WI38 (cell line): ENCODE data around the gene IPO11.

Source experiments
- H3K4me3 ChIP-seq: 2 replicates; pipeline ENCODE4 v1.5.1; 2011; ENCODE audit warnings: low read depth, mild to moderate bottlenecking, control low read depth, low read length
- TF ChIP-seq, protein P1 (sequence below): IDR thresholded peaks from 2 replicates; pipeline ENCODE4 v1.5.1; 2012; ENCODE audit warnings: low read depth, mild to moderate bottlenecking, control low read depth, low read length

IPO11 gene

DNA sequence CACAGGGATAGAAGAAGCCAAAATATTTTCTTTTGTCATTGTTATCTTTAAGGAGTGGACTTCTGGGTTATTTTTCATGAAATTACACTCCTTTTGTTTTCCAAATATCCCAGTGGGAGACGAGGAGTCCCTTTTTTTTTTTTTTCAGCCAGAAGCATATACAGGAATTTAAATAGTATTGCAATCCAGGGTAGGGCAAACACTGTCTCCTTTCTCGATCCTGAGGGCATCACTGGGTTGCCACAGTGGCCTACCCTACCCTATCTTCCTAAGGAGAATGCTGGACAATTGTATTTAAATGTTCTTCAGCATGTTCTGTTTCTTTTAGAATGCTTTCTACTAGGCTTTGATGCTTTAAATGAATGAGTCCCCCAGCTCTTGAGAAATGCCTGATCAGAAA lies 214.0 kb downstream of the IPO11 start:
- TF ChIP-seq, protein P1, sequence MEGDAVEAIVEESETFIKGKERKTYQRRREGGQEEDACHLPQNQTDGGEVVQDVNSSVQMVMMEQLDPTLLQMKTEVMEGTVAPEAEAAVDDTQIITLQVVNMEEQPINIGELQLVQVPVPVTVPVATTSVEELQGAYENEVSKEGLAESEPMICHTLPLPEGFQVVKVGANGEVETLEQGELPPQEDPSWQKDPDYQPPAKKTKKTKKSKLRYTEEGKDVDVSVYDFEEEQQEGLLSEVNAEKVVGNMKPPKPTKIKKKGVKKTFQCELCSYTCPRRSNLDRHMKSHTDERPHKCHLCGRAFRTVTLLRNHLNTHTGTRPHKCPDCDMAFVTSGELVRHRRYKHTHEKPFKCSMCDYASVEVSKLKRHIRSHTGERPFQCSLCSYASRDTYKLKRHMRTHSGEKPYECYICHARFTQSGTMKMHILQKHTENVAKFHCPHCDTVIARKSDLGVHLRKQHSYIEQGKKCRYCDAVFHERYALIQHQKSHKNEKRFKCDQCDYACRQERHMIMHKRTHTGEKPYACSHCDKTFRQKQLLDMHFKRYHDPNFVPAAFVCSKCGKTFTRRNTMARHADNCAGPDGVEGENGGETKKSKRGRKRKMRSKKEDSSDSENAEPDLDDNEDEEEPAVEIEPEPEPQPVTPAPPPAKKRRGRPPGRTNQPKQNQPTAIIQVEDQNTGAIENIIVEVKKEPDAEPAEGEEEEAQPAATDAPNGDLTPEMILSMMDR = no peak
- no peak overlapping the region for H3K4me3 ChIP-seq

DNA sequence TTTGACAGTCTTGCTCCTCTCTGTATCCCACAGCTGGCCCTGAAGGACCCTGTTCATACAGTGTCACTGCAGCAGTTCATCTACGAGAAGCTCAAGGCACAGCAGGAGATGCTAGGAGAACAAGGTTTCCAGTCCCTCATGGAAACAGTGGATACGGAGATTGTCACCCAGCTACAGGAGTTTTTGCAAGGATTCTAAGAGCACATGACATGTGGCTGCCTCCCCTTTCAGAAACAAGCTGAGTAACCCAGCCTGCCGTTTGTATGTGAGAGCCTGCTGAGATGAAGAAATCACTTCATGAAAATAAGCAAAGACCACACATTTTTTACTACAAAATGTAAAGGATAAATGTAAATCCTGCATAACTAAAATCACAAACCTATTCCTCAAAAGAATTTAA lies 214.6 kb downstream of the IPO11 start:
- no peak overlapping the region for H3K4me3 ChIP-seq
- TF ChIP-seq, protein P1 = no peak

DNA sequence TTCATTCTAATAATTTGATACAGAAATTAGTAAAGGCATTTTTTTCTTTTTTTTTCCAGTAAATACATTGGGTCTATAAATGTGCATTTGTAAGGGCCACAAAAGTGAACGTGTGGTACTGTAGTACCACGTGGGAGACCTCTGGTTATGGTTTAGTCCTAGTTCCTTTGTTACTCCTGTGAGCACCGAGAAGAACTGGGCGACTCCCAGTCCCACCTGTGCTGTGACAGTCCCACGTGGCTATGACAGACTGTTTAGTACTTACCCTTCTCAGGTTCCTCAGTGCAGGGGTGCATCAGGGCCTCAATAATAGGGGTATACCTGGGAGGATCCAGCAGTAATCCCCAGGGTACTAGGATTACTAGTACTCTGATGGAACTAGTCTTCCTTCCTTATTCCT lies 215.3 kb downstream of the IPO11 start:
- TF ChIP-seq, protein P1 = no peak

DNA sequence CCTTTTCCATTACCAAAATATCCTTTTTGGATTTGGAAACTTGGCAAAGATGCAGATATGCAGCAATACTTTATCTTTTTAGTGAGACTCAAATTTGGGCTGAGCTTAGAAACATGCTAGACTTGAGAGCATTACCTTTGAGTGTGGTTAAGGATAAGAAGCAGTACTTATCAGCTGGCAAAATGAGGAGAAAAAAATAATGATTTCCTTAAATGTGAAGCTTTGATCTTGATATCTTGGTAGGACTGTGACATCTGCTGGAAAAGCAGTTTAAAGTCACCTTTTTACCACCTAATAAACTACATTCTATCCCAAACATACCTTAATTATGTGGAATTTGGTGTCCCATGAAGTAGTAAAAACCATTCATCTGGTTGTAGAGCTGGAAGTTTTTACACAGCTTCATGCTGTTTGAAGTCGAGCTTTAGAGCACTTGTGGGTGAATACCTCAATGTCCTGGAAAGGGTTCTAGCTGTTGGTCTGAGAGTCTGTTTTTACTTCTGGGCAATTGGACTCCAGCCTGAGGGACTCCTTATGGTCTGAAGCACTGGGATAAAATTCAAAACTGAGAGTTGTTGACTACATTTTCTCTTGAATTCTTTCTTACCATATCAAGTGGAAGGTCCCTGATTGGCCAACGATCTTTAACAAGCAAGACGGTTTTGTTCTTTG lies 219.5 kb downstream of the IPO11 start:
- TF ChIP-seq, protein P1 = no peak
- H3K4me3 ChIP-seq = no peak overlapping the region

More for the DNA sequence above, 215.3 kb downstream of the IPO11 start:
- H3K4me3 ChIP-seq = no peak overlapping the region

GRCh38 chr5:62633243-62633642 lies 220.7 kb downstream of the IPO11 start:
- TF ChIP-seq, protein P1 = no peak
- H3K4me3 ChIP-seq = no peak overlapping the region

DNA sequence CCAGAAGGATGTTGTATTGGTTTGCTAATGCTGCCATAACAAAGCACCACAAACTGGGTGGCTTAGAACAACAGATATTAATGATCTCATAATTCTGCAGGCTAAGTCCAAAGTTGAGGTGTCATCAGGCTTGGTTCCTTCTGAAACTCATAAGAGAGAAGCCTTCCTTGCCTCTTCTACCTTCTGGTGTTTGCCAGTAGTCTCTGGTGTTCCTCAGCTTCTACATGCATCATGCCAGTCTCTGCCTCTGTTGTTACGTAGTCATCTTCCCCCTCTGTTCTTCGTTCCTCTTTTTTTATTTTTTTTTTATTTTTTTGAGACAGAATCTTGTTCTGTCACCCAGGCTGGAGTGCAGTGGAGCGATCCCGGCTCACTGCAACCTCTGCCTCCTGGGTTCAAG lies 227.9 kb downstream of the IPO11 start:
- no peak overlapping the region for H3K4me3 ChIP-seq
- TF ChIP-seq, protein P1 = no peak

GRCh38 chr5:62642468-62642867 lies 229.9 kb downstream of the IPO11 start:
- H3K4me3 ChIP-seq = no peak overlapping the region
- TF ChIP-seq, protein P1 = no peak
